H1 (cell line): ENCODE measurements around the gene AGR2. TPM values are rescaled to one million over a fixed set of nuclear protein-coding genes. Genes with fewer than 3 reads are reported as not detected.

ENCODE experiments used
- polyA plus RNA-seq, 7 experiments: library from polyadenylated mRNA; depleted of rRNA in 3 of 7; stranded (reverse) in 5 of 7; unstranded in 2 of 7; fragments of >200 nt in 5 of 7; fragments of 200-250 nt in 2 of 7; gene quantifications; 1 replicate in 5 of 7; 2 replicates in 1 of 7; 4 replicates in 1 of 7; pipeline versions ENCODE4 v1.2.1 to v1.2.3, GENCODE V29; 2011 to 2013; ENCODE audit warnings: missing spikeins in 2 of 7, mixed read lengths in 2 of 7
- total RNA-seq: library from RNA; stranded (reverse); fragmentation: NEBNext Ultra II Directional; extraction: Animal tissue kit (Norgen Biotek cat#: 25700); gene quantifications from 2 replicates; pipeline ENCODE4 v1.2.1, GENCODE V29; 2021
- TF ChIP-seq, protein P1 (sequence below): IDR thresholded peaks from 2 replicates; pipeline ENCODE4 v1.6.1; 2012; ENCODE audit warnings: low read length, inconsistent platforms

Gene AGR2
- total and polyA plus RNA-seq, 2 of the 8 experiments (the other 6 are each of a cell fraction or from before 2014, with no cell fraction given) = not detected

DNA sequence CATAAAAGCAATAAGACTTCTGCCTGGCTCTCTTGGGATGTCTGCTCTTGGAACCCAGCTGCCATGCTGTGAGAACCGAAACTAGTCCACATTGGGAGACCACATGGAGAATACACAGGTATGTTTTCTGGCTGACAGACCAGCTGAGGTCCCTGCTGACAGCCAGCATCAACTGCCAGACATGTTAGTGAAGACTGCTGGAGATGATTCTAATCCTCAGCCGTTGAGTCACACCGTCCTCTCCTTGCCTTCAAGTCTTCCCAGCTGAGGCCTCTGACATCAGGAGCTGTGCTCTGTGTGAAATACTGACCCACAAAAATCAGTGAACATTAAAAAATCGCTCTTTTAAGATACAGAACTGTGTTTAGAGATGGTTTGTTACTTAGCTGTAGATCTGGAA lies 36.9 kb upstream of the AGR2 start (continued):
- TF ChIP-seq, protein P1, sequence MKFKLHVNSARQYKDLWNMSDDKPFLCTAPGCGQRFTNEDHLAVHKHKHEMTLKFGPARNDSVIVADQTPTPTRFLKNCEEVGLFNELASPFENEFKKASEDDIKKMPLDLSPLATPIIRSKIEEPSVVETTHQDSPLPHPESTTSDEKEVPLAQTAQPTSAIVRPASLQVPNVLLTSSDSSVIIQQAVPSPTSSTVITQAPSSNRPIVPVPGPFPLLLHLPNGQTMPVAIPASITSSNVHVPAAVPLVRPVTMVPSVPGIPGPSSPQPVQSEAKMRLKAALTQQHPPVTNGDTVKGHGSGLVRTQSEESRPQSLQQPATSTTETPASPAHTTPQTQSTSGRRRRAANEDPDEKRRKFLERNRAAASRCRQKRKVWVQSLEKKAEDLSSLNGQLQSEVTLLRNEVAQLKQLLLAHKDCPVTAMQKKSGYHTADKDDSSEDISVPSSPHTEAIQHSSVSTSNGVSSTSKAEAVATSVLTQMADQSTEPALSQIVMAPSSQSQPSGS = no peak
